ENCODE measurements around the gene ZNF682. TPM values are rescaled to one million over a fixed set of nuclear protein-coding genes. Genes with fewer than 3 reads are reported as not detected.
A peak's percentile ranks its signal among the peaks of the same experiment; 100 is the strongest.

Gene ZNF682
- total RNA-seq, 1 experiment from 2014 or later = 20.5 TPM

DNA sequence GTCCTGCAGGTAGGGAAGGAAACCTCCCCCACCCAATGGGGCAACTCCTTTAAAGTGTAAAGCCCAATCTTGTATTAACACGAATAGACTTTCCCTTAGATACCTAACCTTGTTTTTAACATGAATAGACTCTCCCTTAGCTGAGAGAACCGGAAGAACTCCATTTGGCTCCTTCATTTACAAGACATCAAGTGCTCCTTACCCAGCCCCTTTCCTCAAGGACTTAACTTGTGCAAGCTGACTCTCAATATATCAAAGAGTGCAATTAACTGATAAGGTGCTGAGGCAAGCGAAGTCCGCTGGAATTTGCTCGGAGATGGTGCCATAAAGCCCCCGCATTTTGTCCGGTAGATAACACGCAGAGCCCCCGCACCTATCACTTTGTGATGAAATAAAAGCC is 28.6 kb upstream of the ZNF682 start:
- peaks cover 48% of the 10 kb centered on the region for H3K4me1 Mint-ChIP-seq
- CTCF ChIA-PET = interaction anchor here (1.0 to 1.6 kb wide), 6 partner anchors 16 to 99 kb away, joined by 3 to 10 read pairs (median 5); partner anchors contain the start of genes ZNF486 and ZNF682
- POLR2A ChIA-PET = interaction anchor here (0.9 to 3.0 kb wide), 3 partner anchors 10 to 29 kb away, joined by 3 to 19 read pairs (median 19); partner anchors contain the start of genes ZNF682 and ZNF90
- H3K9me3 Mint-ChIP-seq = peaks cover 29% of the 10 kb centered on the region
- ATAC-seq (peak; percentile 83), DNase-seq (ENCODE audit: low spot score) (no peak)
- peak overlapping the region; percentile 83 for H3K27ac Mint-ChIP-seq
- H3K27me3 Mint-ChIP-seq (ENCODE audit: low read depth) = peaks cover 2% of the 10 kb centered on the region; the same call in 1 of the 2 replicates
- H3K4me3 Mint-ChIP-seq = peak overlapping the region; percentile 62
- TF ChIP-seq ZNF425 (CRISPR knock-in tag; conservative IDR thresholded peaks at IDR 0.05) (no peak), RELA (CRISPR knock-in tag; IDR thresholded peaks at IDR 0.05; ENCODE audit: borderline replicate concordance) (no peak), ZBTB43 (CRISPR knock-in tag; IDR thresholded peaks at IDR 0.05) (no peak), NFATC4 (CRISPR knock-in tag; IDR thresholded peaks at IDR 0.05) (no peak), JAZF1 (CRISPR knock-in tag; IDR thresholded peaks at IDR 0.05) (no peak), FOXP4 (CRISPR knock-in tag; IDR thresholded peaks at IDR 0.05) (no peak), GABPB1 (CRISPR knock-in tag; IDR thresholded peaks at IDR 0.05) (no peak)
- peaks cover 32% of the 10 kb centered on the region for H3K36me3 Mint-ChIP-seq

GRCh38 chr19:20066861-20067260 is 27.6 kb upstream of the ZNF682 start:
- TF ChIP-seq SMAD3 (CRISPR knock-in tag; IDR thresholded peaks at IDR 0.05; ENCODE audit: borderline replicate concordance) = no peak
- no peak for TF ChIP-seq ZSCAN18 (CRISPR knock-in tag; IDR thresholded peaks at IDR 0.05)
- no peak for TF ChIP-seq PRRX2 (CRISPR knock-in tag; IDR thresholded peaks at IDR 0.05)
- TF ChIP-seq, protein P1, sequence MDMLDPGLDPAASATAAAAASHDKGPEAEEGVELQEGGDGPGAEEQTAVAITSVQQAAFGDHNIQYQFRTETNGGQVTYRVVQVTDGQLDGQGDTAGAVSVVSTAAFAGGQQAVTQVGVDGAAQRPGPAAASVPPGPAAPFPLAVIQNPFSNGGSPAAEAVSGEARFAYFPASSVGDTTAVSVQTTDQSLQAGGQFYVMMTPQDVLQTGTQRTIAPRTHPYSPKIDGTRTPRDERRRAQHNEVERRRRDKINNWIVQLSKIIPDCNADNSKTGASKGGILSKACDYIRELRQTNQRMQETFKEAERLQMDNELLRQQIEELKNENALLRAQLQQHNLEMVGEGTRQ (CRISPR knock-in tag; IDR thresholded peaks at IDR 0.05) = no peak
- no peak for TF ChIP-seq ETV6 (CRISPR knock-in tag; IDR thresholded peaks at IDR 0.05)
- TF ChIP-seq FOXJ3 (CRISPR knock-in tag; IDR thresholded peaks at IDR 0.05; ENCODE audit: borderline replicate concordance) = no peak
- TF ChIP-seq KAT7 (CRISPR knock-in tag; IDR thresholded peaks at IDR 0.05; ENCODE audit: borderline replicate concordance) = no peak
- no peak for TF ChIP-seq ZNF232 (CRISPR knock-in tag; IDR thresholded peaks at IDR 0.05)
- TF ChIP-seq, protein P2, sequence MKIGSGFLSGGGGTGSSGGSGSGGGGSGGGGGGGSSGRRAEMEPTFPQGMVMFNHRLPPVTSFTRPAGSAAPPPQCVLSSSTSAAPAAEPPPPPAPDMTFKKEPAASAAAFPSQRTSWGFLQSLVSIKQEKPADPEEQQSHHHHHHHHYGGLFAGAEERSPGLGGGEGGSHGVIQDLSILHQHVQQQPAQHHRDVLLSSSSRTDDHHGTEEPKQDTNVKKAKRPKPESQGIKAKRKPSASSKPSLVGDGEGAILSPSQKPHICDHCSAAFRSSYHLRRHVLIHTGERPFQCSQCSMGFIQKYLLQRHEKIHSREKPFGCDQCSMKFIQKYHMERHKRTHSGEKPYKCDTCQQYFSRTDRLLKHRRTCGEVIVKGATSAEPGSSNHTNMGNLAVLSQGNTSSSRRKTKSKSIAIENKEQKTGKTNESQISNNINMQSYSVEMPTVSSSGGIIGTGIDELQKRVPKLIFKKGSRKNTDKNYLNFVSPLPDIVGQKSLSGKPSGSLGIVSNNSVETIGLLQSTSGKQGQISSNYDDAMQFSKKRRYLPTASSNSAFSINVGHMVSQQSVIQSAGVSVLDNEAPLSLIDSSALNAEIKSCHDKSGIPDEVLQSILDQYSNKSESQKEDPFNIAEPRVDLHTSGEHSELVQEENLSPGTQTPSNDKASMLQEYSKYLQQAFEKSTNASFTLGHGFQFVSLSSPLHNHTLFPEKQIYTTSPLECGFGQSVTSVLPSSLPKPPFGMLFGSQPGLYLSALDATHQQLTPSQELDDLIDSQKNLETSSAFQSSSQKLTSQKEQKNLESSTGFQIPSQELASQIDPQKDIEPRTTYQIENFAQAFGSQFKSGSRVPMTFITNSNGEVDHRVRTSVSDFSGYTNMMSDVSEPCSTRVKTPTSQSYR (CRISPR knock-in tag; IDR thresholded peaks at IDR 0.05) = no peak
- TF ChIP-seq E2F1 (CRISPR knock-in tag; IDR thresholded peaks at IDR 0.05) = no peak
- no peak for TF ChIP-seq GTF2I (CRISPR knock-in tag; conservative IDR thresholded peaks at IDR 0.05)
- TF ChIP-seq, protein P3, sequence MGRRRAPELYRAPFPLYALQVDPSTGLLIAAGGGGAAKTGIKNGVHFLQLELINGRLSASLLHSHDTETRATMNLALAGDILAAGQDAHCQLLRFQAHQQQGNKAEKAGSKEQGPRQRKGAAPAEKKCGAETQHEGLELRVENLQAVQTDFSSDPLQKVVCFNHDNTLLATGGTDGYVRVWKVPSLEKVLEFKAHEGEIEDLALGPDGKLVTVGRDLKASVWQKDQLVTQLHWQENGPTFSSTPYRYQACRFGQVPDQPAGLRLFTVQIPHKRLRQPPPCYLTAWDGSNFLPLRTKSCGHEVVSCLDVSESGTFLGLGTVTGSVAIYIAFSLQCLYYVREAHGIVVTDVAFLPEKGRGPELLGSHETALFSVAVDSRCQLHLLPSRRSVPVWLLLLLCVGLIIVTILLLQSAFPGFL (CRISPR knock-in tag; IDR thresholded peaks at IDR 0.05; ENCODE audit: borderline replicate concordance) = no peak
- no peak for TF ChIP-seq JAZF1 (CRISPR knock-in tag; IDR thresholded peaks at IDR 0.05)
- no peak for TF ChIP-seq OVOL2 (CRISPR knock-in tag; IDR thresholded peaks at IDR 0.05; ENCODE audit: borderline replicate concordance)
- TF ChIP-seq NR3C1 (CRISPR knock-in tag; conservative IDR thresholded peaks at IDR 0.05; ENCODE audit: low read depth) = no peak
- peaks cover 2% of the 10 kb centered on the region; the same call in 1 of the 2 replicates for H3K27me3 Mint-ChIP-seq (ENCODE audit: low read depth)
- peak overlapping the region; percentile 64; the same call in 1 of the 2 replicates for H3K27ac Mint-ChIP-seq
- no peak for DNase-seq (ENCODE audit: low spot score)
- ATAC-seq = no peak
- H3K36me3 Mint-ChIP-seq = peaks cover 35% of the 10 kb centered on the region
- H3K4me3 Mint-ChIP-seq = no peak overlapping the region
- H3K9me3 Mint-ChIP-seq = peaks cover 29% of the 10 kb centered on the region
- ChIA-PET CTCF (interaction anchor here (1.1 to 1.6 kb wide), 4 partner anchors 11 to 69 kb away, joined by 3 to 10 read pairs (median 5); partner anchors contain the start of genes ZNF682 and ZNF90), POLR2A (interaction anchor here (0.7 to 3.0 kb wide), 3 partner anchors 11 to 171 kb away, joined by 3 to 19 read pairs (median 19); partner anchors contain the start of gene ZNF90)
- H3K4me1 Mint-ChIP-seq = peaks cover 56% of the 10 kb centered on the region

All from WTC11 (cell line).